ENCODE data around the gene ANKRD11.
"Not testable (repeated sequence)": the region's sequence is repeated elsewhere in the genome, so short reads cannot be mapped to it uniquely, and the experiment has no call there.

ANKRD11 gene

DNA sequence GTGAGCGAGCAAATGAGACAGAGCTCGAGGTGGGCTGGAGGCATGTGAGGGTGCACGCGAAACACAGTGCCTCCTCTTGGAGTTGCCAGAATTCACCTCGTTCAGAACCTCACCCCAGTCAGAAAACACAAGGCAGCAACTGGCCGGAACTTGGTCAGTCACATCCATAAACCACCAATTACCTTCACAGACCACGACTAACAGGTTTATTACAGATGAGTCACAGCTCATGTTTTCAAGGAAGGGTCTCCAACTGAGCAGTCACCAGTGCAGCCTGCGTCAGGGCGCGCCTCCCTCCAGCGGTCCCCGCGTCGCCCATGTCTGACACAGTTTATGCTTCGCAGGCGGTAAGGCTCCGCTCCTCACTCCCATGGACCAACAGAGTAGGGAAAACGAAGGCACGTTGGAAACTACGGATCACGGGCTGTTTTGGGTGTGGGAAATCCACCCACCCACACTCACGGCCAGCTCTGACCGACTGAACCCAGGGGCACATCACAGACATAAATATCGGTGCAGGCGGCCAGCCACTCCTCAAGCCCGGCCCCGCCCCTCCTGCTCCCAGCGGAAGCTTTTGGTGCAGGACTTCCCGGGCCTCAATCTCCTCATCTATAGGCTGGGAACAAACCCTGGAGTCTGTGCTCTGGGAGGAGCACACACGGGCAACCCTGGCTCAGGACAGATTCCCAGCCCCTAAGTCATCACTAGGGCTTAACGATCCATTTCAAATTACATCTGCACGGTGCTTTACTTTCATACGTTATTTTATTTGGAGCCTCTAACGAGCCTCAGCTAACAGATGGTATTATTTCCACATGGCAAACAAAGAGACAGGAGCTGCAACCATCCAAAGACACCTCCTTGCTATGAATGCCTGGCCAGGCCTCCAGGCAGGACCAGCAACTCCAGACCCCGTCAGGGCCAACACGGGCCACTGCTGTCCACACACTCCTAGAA is 146.6 kb downstream of the ANKRD11 start:
- DNase-seq: no peak

- DNase-seq: no peak
Measured at GRCh38 chr16:89341697-89342694, 148.4 kb downstream of the ANKRD11 start.

DNA sequence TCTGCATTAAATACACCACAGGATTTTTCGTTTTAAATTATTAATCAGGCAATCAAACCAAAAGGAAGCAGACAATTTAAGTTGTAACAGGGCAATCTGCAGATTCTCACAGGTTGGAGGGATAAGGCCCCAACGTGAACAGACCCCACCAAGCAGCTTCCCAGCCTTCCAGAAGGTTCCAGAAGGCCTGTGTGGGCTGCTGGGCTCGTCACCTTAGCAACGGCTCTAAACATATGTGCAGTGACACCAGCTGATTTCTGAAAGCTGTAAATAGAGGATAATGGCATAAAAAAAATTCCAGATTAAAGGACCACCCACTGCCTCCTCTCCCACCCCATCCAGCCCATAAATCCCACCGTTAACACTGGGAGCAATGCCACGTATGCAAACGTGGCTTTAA is 149.1 kb downstream of the ANKRD11 start:
- DNase-seq: no peak

GRCh38 chr16:89338863-89339262 is 151.5 kb downstream of the ANKRD11 start:
- DNase-seq: no peak

DNA sequence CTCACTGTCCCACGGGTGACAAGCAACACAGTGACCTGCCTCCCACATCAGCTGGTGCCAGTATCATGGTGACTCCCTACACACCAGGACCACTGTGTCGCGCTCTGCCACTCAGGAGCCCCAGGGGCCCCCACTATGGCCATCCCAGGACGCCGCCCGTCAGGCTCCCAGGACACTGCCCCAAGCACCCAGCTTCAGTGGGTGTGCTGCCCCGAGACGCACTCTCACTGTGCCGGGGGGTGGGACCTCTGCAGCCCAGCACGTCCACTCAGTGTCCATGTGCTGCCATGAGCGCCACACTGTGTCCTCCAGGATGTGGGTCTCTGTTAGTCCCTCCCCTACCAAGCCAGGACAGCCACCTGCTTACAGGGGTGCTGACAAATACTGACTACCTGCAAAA is 152.4 kb downstream of the ANKRD11 start:
- DNase-seq: no peak

- DNase-seq: no peak
Measured at GRCh38 chr16:89335803-89336485, 154.4 kb downstream of the ANKRD11 start.

- no peak for DNase-seq
Measured at GRCh38 chr16:89334988-89335802, 155.2 kb downstream of the ANKRD11 start.

- no peak for DNase-seq
Measured at GRCh38 chr16:89334461-89334860, 155.9 kb downstream of the ANKRD11 start.

DNA sequence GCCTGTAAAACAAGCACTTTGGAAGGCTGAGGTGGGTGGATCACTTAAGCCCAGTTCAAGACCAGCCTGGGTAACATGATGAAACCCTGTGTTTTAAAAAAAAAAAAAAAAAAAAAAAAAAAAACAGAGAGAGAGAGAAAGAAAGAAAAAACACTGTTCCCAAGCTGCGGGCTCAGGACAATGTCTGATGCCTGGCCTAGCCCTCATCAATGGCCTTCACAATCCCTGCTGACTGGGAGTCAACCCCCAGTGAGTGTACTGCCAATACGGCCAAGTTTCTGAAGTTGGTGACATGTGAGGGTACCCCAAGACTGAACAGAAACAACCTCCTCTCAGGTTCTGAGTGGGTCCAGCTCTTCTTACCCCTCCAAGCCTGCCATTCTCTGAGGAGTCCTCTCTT is 156.3 kb downstream of the ANKRD11 start:
- no peak for DNase-seq

- DNase-seq: not testable (repeated sequence)
Measured at GRCh38 chr16:89333401-89334001, 156.9 kb downstream of the ANKRD11 start.

GRCh38 chr16:89332902-89333245 is 157.5 kb downstream of the ANKRD11 start:
- DNase-seq: no peak

DNA sequence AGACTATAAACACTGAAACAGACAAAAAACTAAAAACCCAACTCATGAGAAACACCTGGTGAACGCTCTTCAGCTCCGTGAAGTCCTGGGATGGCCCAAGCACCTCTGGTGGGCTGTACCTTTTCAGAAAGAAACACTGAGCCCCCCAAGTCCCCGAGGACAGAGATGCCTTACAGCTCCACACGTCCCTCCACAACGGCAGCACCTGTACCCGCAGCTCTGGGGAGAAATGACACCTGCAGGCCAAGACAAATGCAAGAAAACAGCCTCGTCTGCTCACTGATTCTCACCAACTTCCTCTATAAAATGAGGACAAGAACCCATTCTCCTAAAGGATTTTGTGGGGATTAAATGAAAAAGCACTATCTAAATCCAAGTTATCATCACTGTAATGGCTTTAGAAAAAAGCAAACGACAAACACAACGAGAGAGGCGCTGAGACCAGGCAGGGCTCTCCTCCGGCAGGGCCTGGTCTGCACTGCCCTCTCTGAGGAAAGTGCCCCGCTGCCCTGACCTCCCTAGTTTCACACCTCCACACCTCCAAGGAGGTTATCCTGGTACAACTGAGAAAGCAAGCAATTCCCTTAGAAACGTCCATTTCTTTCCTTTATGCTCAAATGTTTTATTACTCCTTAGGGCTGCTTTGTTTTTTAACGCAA is 158.0 kb downstream of the ANKRD11 start:
- DNase-seq: no peak

DNA sequence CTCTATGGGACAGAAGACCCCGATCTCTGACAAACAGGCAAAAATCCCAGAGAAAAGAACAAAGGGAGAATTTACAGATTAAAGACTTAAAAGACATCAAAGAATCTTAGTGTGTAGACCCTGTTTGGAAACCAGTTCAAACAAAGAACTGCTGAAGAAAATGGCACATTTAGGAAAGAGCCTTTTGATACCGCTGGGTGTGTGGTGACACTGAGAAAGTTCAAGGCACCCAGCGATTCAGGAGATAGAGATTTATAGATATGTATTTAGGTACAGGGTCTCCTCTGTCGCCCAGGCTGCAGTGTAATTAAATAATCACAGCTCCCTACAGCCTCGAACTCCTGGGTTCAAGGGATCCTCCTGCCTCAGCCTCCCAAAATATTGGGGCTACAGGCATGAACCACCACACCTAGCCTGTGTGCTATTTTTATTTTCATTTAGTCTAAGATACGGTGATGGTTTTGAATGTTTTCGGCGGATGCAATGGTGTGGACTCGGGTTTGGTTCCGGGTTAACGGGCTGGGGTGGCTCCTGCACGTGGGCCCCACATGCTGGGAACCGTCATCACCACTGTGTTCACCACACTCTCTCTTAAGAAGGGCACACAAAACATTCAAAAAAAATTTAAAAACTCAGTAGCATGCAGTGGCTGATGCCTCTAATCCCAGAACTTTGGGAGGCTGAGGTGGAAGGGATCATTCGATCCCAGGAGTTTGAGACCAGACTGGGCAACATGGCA is 158.8 kb downstream of the ANKRD11 start:
- DNase-seq: no peak

DNA sequence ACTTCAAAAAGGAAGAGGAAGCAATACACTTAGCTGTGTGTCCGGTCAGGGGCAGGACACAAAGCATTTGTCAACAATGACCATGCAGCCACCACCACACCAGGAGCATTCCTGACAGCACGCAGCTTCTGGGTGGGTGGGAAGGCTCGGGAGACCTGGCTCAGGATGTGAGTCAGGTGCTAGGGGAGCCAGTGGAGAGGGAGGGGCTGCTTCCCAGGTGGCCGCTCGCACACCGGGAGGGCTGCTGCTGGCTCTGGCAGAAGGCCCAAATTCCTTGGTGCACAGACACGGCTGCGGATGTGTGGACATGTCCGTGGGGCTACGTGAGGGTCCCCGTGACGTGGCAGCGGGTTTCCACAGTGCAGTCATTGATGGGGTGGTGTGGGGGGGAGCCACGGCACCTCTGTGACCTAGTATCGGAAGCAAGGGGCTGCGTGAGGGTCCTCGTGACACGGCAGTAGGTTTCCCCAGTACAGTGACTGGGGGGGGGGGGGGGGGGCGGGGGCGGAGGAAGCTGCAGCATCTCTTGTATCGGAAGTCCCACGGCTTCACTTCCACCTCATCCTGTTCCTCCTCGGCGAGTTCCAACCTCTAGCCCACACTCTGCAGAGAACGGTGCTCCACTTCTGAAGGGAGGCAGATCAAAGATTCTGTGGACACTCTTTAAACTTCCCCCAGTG is 160.0 kb downstream of the ANKRD11 start:
- no peak for DNase-seq

DNA sequence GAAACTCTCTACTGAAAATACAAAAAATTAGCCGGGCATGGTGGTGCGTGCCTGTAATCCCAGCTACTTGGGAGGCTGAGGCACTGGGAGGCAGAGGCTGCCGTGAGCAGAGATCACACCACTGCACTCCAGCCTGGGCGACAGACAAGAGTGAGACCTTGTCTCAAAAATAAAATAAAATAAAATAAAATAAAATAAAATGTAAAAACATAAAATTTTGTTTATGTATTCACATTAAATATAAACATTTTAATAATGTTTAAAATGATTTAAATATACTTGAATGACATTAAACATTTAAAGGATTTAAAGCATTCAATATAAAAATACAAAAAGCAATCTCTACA is 160.6 kb downstream of the ANKRD11 start:
- not testable (repeated sequence) for DNase-seq

DNA sequence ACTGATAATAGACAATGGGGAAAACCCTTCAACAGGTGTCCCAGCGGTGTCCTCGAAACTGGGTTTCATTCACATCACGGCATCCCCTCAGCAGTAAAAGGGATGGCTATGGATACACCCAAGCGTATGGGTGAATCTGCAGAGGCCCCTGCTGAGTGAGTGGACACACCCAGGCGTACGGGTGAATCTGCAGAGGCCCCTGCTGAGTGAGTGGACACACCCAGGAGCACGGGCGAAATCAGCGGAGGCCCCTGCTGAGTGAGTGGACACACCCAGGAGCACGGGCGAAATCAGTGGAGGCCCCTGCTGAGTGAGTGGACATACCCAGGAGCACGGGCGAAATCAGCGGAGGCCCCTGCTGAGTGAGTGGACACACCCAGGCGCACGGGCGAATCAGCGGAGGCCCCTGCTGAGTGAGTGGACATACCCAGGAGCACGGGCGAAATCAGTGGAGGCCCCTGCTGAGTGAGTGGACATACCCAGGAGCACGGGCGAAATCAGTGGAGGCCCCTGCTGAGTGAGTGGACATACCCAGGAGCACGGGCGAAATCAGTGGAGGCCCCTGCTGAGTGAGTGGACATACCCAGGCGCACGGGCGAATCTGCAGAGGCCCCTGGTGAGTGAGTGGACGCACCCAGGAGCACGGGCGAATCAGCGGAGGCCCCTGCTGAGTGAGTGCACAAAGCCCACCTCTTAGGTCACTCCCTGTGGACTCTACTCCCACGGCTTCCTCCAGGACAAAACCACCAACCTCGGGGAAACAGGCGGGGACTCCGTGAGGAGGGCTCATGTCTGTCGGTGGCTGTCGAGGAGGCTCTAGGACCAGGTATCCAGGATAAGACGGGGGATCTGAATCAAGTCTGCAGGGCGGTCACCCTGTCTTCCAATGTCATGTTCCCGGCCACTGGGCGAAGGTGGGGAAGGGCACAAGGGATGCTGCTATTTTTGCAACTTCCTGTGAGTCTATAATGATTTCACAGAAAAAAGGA is 161.7 kb downstream of the ANKRD11 start:
- DNase-seq: not testable (repeated sequence)

DNA sequence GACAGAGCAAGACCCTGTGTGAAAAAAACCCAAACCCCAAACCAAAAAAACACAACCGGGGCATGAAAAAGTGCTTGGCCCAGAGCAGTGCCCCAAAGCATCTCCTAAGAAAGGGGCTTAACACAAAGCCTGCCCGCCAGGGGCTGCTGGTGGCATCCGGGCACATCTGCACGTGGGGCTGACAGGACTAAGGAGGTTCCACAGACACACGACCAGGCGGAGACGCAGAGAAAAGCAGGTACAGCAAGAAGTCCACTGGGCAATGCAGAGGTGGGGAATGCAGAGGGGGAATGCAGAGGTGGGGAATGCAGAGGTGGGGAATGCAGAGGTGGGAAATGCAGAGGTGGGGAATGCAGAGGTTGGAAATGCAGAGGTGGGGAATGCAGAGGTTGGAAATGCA is 163.6 kb downstream of the ANKRD11 start:
- DNase-seq: no peak

GRCh38 chr16:89325861-89326471 is 164.4 kb downstream of the ANKRD11 start:
- DNase-seq: no peak
